ENCODE data around the gene ADAM12.

DNA sequence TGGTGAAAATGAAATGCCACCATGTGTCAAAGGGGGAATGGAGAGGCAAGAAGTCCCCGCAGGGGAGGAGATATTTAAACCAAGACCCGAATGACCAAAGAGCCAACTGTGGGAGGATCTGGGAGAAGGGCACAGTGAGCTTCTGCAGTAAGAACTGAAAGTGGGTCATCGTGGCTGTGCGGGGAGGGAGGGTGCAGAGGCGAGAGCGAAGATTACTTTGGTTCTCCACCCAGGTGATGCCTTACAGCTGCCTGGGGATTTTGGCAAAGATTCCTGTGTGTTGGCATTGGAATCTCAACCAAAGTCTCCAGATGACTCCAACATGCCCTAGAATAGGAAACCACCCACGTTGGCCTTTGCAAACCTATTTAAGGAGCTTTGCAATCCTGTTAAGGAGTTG is 44.2 kb upstream of the ADAM12 start:
- TF ChIP-seq, protein P1, sequence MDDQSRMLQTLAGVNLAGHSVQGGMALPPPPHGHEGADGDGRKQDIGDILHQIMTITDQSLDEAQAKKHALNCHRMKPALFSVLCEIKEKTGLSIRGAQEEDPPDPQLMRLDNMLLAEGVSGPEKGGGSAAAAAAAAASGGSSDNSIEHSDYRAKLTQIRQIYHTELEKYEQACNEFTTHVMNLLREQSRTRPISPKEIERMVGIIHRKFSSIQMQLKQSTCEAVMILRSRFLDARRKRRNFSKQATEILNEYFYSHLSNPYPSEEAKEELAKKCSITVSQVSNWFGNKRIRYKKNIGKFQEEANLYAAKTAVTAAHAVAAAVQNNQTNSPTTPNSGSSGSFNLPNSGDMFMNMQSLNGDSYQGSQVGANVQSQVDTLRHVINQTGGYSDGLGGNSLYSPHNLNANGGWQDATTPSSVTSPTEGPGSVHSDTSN (IDR thresholded peaks at IDR 0.05) = no peak
- TF ChIP-seq NFIC (IDR thresholded peaks at IDR 0.05; ENCODE audit: borderline replicate concordance) (no peak), YY1 (IDR thresholded peaks at IDR 0.05; ENCODE audit: low read depth) (no peak), EZH2phosphoT487 (IDR thresholded peaks at IDR 0.05; ENCODE audit: borderline replicate concordance, low read depth) (no peak), RXRA (IDR thresholded peaks at IDR 0.05; ENCODE audit: borderline replicate concordance, low read depth) (no peak), TCF12 (IDR thresholded peaks at IDR 0.05) (no peak), FOXM1 (IDR thresholded peaks at IDR 0.05; ENCODE audit: low read depth) (no peak), POLR2AphosphoS5 (IDR thresholded peaks at IDR 0.05; ENCODE audit: low read depth, low read length) (no peak), SIN3A (IDR thresholded peaks at IDR 0.05; ENCODE audit: borderline replicate concordance, low read depth, low read length) (no peak), RCOR1 (IDR thresholded peaks at IDR 0.05; ENCODE audit: low read length) (no peak), TAF1 (IDR thresholded peaks at IDR 0.05; ENCODE audit: borderline replicate concordance, low read depth, low read length) (no peak)
- TF ChIP-seq, protein P2, sequence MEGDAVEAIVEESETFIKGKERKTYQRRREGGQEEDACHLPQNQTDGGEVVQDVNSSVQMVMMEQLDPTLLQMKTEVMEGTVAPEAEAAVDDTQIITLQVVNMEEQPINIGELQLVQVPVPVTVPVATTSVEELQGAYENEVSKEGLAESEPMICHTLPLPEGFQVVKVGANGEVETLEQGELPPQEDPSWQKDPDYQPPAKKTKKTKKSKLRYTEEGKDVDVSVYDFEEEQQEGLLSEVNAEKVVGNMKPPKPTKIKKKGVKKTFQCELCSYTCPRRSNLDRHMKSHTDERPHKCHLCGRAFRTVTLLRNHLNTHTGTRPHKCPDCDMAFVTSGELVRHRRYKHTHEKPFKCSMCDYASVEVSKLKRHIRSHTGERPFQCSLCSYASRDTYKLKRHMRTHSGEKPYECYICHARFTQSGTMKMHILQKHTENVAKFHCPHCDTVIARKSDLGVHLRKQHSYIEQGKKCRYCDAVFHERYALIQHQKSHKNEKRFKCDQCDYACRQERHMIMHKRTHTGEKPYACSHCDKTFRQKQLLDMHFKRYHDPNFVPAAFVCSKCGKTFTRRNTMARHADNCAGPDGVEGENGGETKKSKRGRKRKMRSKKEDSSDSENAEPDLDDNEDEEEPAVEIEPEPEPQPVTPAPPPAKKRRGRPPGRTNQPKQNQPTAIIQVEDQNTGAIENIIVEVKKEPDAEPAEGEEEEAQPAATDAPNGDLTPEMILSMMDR (IDR thresholded peaks at IDR 0.05) = no peak
- TF ChIP-seq, protein P3, sequence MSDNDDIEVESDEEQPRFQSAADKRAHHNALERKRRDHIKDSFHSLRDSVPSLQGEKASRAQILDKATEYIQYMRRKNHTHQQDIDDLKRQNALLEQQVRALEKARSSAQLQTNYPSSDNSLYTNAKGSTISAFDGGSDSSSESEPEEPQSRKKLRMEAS (IDR thresholded peaks at IDR 0.05; ENCODE audit: low read depth) = no peak

Measured in SK-N-SH (cell line).